HS-5 (cell line): ENCODE results near the gene TMEM81.
A peak's percentile ranks its signal among the peaks of the same experiment; 100 is the strongest.

Source experiments
- DNase-seq: peaks from one replicate; pipeline ENCODE4 v3.0.0-alpha.2; 2012; ENCODE audit warnings: low read depth

TMEM81 gene

GRCh38 chr1:205076245-205076761 lies 8.0 kb downstream of the TMEM81 start:
- DNase-seq = no peak

DNA sequence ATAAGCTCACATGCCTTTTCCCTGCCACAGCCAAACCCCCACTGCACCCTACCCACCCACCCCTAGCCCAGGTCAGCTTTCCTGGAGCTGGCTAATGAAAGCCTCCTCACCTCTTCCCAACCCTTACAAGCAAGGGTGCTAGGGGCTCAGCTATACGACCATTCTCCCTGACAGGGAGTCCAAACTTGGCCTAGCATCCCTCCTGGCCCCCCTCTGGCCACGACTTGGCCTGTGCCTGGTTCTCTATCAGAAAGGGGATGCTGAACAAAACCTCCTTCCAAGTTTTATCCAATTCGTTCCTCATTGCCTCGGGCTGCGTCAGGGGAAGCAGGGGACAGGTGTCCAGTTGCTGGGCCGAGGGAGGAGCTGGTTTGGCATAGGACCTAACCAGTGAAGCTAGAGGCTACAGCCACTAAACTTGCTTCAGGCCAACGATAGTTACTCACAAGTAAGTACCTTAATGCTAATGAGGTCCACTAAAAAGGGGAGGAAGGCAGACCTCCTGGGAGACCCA lies 8.6 kb downstream of the TMEM81 start:
- DNase-seq = no peak

DNA sequence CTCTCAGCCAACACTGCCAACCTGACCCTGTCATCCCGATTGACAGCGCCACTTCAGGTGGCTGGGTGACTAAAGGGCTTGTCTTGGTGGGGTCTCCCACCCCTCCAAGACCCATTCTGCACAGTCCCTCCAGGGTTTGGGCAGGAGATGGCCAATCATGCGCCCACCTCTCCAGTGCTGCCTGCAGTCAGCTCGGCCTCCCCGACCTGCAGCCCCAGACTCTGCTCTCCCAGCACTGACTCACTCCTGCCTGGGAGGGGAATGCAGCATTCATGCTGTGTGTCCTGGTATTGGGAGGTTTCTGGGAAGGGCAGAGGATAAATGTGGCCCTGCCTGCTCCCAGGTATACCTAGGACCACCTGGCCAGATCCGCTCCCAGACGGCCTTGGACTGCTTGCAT lies 9.7 kb downstream of the TMEM81 start:
- no peak for DNase-seq

GRCh38 chr1:205074084-205074483 lies 10.2 kb downstream of the TMEM81 start:
- no peak for DNase-seq

DNA sequence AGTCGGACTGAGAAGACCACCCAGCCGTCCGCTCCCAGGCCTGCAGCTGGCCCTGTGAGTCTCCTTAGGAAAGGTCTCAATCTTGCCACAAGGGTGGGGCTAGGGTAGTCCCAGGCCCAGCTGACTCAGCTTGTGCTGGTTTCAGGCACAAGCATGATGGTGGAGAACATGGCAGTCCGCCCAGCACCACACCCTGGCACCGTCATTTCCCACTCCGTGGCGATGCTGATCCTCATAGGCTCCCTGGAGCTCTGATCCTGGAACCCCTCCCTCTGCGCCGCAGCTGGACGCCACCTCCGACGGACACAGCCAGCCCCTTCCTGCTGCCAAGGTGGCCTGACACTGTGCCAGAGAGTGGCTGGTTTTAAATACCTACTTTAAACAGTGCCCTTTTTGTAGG lies 10.7 kb downstream of the TMEM81 start:
- DNase-seq = no peak

- no peak for DNase-seq
Observed at GRCh38 chr1:205072881-205073280, 11.4 kb downstream of the TMEM81 start.

DNA sequence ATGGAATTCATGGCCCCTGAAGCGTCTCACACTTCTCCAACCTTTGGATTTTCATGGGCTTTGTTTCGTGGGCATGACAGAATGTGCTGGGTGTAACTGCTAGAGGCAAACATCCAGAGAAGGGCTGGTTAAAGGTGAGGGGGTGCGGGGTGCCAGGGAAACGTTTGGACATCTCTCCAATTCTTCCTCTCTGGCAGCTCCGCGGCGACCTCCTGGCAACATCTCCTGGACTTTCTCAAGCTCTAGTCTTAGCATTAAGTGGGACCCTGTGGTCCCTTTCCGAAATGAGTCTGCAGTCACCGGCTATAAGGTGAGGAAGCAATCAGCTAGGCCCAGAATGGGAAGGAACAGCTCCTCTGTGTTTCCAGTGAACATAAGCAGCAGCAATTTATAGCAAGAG lies 12.0 kb downstream of the TMEM81 start:
- no peak for DNase-seq

- no peak for DNase-seq
Observed at GRCh38 chr1:205071801-205072200, 12.5 kb downstream of the TMEM81 start.

DNA sequence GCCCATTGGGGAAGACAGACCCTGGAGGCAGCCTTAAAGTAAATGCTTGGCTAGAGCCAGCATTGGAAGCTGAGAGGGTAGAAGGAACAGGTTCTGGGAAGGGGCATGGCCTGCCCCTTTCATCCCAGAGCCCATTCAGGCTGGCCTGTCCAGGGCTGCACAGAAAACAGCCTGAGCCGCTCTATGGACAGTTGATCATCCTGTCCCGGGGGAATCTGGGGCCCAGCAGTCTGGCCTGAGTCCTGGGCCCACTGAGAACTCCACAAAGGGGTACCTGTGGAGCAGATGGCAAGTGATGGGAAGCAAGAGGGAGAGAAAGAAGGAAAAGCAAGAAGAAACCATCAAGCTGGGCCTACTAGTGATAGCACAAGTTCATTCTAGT lies 13.2 kb downstream of the TMEM81 start:
- DNase-seq = no peak

- no peak for DNase-seq
Observed at GRCh38 chr1:205069371-205070125, 14.7 kb downstream of the TMEM81 start.

DNA sequence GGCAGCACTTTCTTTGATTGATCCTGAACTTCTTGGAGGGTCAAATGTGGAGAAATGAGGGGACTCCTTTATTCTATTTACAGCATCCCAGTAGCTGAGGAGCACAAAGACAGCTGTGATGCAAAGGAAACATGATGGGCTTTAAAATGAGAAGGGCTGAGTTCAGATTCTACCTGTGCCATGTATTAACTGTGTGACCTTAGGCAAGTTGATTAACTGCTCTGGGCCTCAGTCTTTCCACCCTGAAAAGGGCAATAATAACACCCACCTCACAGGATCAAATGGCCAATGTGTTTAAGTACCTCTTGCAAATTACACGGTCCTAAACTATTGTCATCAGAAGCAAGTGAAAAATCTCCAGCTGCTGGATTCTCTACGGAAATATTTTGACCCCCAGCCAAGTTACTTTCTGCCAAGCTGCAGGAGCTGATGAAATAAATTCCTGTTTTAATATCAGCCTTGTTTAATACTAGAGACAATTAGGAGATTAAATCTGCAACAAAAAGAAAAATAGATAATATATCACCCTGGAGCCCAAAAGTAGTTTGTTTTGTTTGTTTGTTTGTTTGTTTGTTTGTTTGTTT lies 15.7 kb downstream of the TMEM81 start:
- DNase-seq = no peak

GRCh38 chr1:205068001-205068400 lies 16.3 kb downstream of the TMEM81 start:
- no peak for DNase-seq

GRCh38 chr1:205067031-205067430 lies 17.2 kb downstream of the TMEM81 start:
- no peak for DNase-seq

- DNase-seq = no peak
Observed at GRCh38 chr1:205066141-205066818, 18.0 kb downstream of the TMEM81 start.

GRCh38 chr1:205065666-205066065 lies 18.6 kb downstream of the TMEM81 start:
- DNase-seq = no peak

GRCh38 chr1:205064741-205065316 lies 19.4 kb downstream of the TMEM81 start:
- no peak for DNase-seq

DNA sequence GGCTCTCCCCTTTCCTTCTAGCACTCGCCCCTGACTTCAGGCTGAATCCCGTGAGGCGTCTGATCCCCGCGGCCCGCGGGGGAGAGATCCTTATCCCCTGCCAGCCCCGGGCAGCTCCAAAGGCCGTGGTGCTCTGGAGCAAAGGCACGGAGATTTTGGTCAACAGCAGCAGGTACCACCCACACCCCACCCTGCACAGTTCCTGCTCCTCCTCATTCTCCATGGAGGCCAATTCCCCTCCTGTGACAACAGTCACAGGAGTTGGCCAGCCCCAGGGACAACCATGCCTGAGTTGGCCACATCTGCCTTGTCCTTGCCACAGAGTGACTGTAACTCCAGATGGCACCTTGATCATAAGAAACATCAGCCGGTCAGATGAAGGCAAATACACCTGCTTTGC lies 20.0 kb downstream of the TMEM81 start:
- DNase-seq = no peak

- DNase-seq = no peak
Observed at GRCh38 chr1:205062895-205063294, 21.4 kb downstream of the TMEM81 start.

DNA sequence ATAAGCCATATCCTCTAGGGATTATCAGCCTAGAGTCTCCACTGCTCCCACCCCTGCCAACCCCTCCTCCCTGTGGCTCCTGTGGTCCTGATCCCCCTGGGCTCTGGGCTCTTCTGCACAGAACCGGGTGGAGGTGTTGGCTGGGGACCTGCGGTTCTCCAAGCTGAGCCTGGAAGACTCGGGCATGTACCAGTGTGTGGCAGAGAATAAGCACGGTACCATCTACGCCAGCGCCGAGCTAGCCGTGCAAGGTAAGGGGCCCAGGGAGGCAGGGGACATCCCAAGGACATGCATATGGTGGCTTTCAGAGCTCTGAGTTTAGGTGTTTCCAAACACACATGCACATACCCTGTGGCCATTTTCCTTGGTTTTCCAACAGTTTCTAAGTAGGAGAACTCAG lies 21.9 kb downstream of the TMEM81 start:
- DNase-seq = no peak

- DNase-seq = peak; percentile 14
Observed at GRCh38 chr1:205061665-205062069, 22.6 kb downstream of the TMEM81 start.

- DNase-seq = no peak
Observed at GRCh38 chr1:205061227-205061626, 23.0 kb downstream of the TMEM81 start.

DNA sequence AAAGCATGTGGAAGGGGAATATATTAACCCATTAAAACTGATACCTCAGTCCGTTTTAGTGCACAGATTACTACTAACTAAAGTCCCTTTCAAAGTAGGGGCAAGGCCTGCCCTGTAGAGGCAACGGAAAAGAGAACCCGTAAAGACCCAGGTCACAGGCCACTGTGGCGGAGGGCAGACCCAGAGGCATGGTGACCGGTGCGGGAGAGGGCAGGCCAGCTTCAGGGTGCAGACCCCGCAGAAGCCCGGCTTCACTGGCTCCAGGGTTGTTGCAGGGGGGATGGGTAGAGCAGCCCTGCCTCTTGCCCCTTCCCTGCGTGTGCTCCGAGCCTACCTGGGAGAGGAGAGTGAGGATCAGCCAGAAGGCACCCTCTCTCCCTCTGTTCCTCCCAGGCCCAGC lies 23.5 kb downstream of the TMEM81 start:
- no peak for DNase-seq

DNA sequence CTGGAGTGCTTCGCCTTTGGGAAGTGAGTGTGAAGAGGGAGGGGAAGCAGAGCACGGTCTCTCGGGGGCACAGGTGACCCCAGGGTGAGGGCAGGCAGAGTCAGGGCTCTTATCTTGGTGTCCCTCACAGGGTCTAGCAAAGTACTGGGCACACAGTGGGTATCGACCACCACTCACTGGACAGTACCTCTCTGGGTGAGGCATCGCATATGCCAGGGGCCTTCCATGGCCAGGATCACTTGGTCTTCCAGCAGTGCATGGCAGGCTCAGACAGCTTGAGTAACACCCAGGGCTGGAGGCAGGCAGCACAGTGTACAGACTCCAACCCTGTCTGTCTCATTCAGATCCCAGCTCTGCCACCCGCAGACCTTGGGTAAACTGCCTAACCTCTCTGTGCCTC lies 24.6 kb downstream of the TMEM81 start:
- no peak for DNase-seq
